Measurements from ENCODE around the gene F7.
"Not testable (repeated sequence)": the region's sequence is repeated elsewhere in the genome, so short reads cannot be mapped to it uniquely, and the experiment has no call there.

Gene F7

GRCh38 chr13:113074876-113075275, 30.7 kb upstream of the F7 start:
- no peak for DNase-seq (ENCODE audit: insufficient read length)
- no peak for FAIRE-seq
- TF ChIP-seq POLR2AphosphoS5 (IDR thresholded peaks at IDR 0.05; ENCODE audit: low read depth, low read length) (no peak), POLR2A (IDR thresholded peaks at IDR 0.05; ENCODE audit: low read depth, low read length) (no peak), TAF1 (IDR thresholded peaks at IDR 0.05; ENCODE audit: borderline replicate concordance, low read depth, low read length) (no peak)

- TF ChIP-seq TAF1 (IDR thresholded peaks at IDR 0.05; ENCODE audit: borderline replicate concordance, low read depth, low read length) (no peak), POLR2AphosphoS5 (IDR thresholded peaks at IDR 0.05; ENCODE audit: low read depth, low read length) (no peak), POLR2A (IDR thresholded peaks at IDR 0.05; ENCODE audit: low read depth, low read length) (no peak)
- FAIRE-seq = no peak
Observed at GRCh38 chr13:113075711-113076110, 29.9 kb upstream of the F7 start.

GRCh38 chr13:113076681-113077401, 28.8 kb upstream of the F7 start:
- DNase-seq (ENCODE audit: insufficient read length) = no peak
- no peak for FAIRE-seq
- no peak for TF ChIP-seq POLR2AphosphoS5 (IDR thresholded peaks at IDR 0.05; ENCODE audit: low read depth, low read length)
- no peak for TF ChIP-seq TAF1 (IDR thresholded peaks at IDR 0.05; ENCODE audit: borderline replicate concordance, low read depth, low read length)
- no peak for TF ChIP-seq POLR2A (IDR thresholded peaks at IDR 0.05; ENCODE audit: low read depth, low read length)

More at GRCh38 chr13:113075711-113076110, 29.9 kb upstream of the F7 start:
- no peak for DNase-seq (ENCODE audit: insufficient read length)

- FAIRE-seq = no peak
- no peak for DNase-seq (ENCODE audit: insufficient read length)
- TF ChIP-seq POLR2A (IDR thresholded peaks at IDR 0.05; ENCODE audit: low read depth, low read length) (no peak), TAF1 (IDR thresholded peaks at IDR 0.05; ENCODE audit: borderline replicate concordance, low read depth, low read length) (no peak), POLR2AphosphoS5 (IDR thresholded peaks at IDR 0.05; ENCODE audit: low read depth, low read length) (no peak)
Observed at GRCh38 chr13:113077566-113077952, 28.0 kb upstream of the F7 start.

GRCh38 chr13:113077953-113078901, 27.4 kb upstream of the F7 start:
- no peak for FAIRE-seq
- DNase-seq (ENCODE audit: insufficient read length) = no peak
- TF ChIP-seq POLR2A (IDR thresholded peaks at IDR 0.05; ENCODE audit: low read depth, low read length) (no peak), POLR2AphosphoS5 (IDR thresholded peaks at IDR 0.05; ENCODE audit: low read depth, low read length) (no peak), TAF1 (IDR thresholded peaks at IDR 0.05; ENCODE audit: borderline replicate concordance, low read depth, low read length) (no peak)

DNA sequence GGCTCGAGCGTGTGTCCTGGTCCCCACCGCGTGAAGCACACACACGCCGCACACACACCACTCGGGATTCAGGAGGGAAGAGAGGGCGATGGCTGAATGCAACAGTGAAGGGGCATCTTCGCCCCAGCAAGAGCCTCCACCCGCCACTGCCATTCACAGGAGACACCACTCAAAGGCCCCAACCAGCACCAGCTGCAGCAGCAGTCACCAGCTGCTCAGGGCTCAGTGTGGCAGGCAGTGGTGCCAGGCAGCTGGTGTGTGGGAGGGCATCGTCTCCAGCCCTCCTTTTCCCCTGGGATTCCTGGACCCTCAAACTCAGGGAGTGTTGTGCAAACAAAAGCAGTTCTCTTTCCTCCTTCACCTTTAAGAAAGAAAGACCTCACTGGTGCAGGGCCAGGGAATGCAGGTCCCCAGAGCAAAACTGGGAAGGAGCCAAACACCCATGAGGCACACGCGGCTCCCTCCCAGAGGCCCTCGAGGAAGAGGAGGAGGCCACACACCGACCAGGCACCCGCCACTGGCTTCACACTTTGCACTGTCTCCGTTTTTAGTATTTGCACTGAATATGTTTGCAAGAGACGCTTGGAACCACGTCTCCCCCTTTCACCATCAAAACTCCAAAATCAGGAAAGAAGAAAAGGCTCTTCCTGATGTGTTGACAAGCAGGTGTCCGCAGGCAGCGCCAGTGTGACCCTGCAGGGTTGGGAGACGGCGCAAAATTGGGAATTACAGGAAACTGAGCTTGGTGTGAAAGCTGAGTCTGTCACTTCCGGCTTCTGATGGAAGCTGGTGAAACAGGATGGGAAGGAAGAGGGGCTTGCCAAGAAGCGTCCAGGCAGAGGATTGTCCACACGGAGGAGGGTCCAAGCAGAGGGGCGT, 26.4 kb upstream of the F7 start:
- FAIRE-seq = no peak
- DNase-seq (ENCODE audit: insufficient read length) = no peak
- TF ChIP-seq POLR2A (IDR thresholded peaks at IDR 0.05; ENCODE audit: low read depth, low read length) (no peak), POLR2AphosphoS5 (IDR thresholded peaks at IDR 0.05; ENCODE audit: low read depth, low read length) (no peak), TAF1 (IDR thresholded peaks at IDR 0.05; ENCODE audit: borderline replicate concordance, low read depth, low read length) (no peak)

- not testable (repeated sequence) for FAIRE-seq; DNase-seq (ENCODE audit: insufficient read length)
Observed at GRCh38 chr13:113079781-113080080, 25.9 kb upstream of the F7 start.

GRCh38 chr13:113080361-113080831, 25.2 kb upstream of the F7 start:
- TF ChIP-seq TAF1 (IDR thresholded peaks at IDR 0.05; ENCODE audit: borderline replicate concordance, low read depth, low read length) (no peak), POLR2AphosphoS5 (IDR thresholded peaks at IDR 0.05; ENCODE audit: low read depth, low read length) (no peak)
- FAIRE-seq (no peak), DNase-seq (ENCODE audit: insufficient read length) (no peak)

- no peak for FAIRE-seq
- TF ChIP-seq POLR2A (IDR thresholded peaks at IDR 0.05; ENCODE audit: low read depth, low read length) = no peak
- no peak for TF ChIP-seq TAF1 (IDR thresholded peaks at IDR 0.05; ENCODE audit: borderline replicate concordance, low read depth, low read length)
- TF ChIP-seq POLR2AphosphoS5 (IDR thresholded peaks at IDR 0.05; ENCODE audit: low read depth, low read length) = no peak
Observed at GRCh38 chr13:113080901-113081521, 24.6 kb upstream of the F7 start.

DNA sequence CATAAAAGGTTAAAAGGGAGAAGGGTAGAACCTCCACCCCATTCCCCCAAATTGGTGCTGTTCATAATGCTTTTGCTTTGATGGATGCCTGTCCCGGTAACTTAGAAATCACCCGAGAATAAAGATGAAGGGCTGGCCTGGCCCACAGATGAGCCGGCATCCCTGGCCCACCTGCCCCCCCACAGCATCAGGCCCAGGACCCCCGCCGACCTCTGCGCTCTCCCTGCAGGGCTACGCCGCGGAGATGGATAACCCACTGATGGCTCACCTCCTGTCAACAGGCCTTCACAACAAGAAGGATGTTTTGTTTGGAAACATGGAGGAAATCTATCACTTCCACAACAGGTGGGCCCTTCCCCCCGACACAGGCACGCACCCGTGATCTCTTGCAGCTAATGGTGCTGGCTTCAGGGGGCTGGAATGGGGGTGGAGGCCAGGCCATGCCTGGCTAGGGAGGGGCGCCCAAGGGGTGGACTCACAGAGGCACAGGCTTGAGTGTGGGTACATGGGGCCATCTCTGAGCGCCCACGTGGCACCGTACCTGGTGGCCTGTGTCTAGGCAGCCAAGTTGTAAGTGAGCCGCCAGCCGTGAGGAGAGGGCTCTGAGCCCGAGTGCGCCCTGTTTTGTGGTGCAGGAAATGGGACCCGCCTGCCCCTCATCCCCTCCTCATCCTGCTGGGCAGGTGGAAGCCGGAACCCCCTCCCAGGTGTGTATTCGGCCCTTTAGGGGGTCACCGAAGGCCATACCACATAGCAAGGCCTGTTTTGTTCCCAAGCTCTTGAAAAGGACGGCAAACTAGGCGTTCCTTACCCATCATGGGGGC, 23.2 kb upstream of the F7 start:
- TF ChIP-seq POLR2AphosphoS5 (IDR thresholded peaks at IDR 0.05; ENCODE audit: low read depth, low read length) (no peak), POLR2A (IDR thresholded peaks at IDR 0.05; ENCODE audit: low read depth, low read length) (no peak), TAF1 (IDR thresholded peaks at IDR 0.05; ENCODE audit: borderline replicate concordance, low read depth, low read length) (no peak)
- no peak for DNase-seq (ENCODE audit: insufficient read length)
- FAIRE-seq = no peak

More at GRCh38 chr13:113080901-113081521, 24.6 kb upstream of the F7 start:
- DNase-seq (ENCODE audit: insufficient read length) = no peak
